ENCODE results near the gene MID1.

- no peak for TF ChIP-seq SIN3A (IDR thresholded peaks at IDR 0.05; ENCODE audit: borderline replicate concordance, insufficient read depth, low read length)
- TF ChIP-seq POLR2AphosphoS5 (IDR thresholded peaks at IDR 0.05; ENCODE audit: low read depth, low read length): no peak
- no peak for TF ChIP-seq TAF1 (IDR thresholded peaks at IDR 0.05; ENCODE audit: borderline replicate concordance, insufficient read depth, low read length)
- no peak for TF ChIP-seq REST (IDR thresholded peaks at IDR 0.05; ENCODE audit: insufficient read depth in 1 of 2, low read depth in 2 of 2, low read length in 2 of 2)
These were observed 169.4 kb downstream of the MID1 start for GRCh38 chrX:10450959-10451355.

All from PFSK-1 (cell line).